PC-3 (cell line): ENCODE results near the gene MALRD1.

Source experiments
- CTCF ChIP-seq: fragments of 300-600 bp; sonication (generic); conservative IDR thresholded peaks from 2 replicates; pipeline ENCODE4 v1.5.1; 2017; ENCODE audit warnings: antibody characterized with exemption, low read depth, mild to moderate bottlenecking, low read length
- EZH2 ChIP-seq: fragments of 300-600 bp; sonication (generic); IDR thresholded peaks from one replicate; pipeline ENCODE4 v1.6.1; 2017; ENCODE audit warnings: antibody characterized with exemption, mild to moderate bottlenecking, low read length; ENCODE audit not compliant: unreplicated experiment
- EZH2phosphoT487 ChIP-seq: fragments of 300-600 bp; sonication (generic); IDR thresholded peaks from 2 replicates; pipeline ENCODE4 v1.6.1; 2018; ENCODE audit warnings: mild to moderate bottlenecking, antibody characterized with exemption, low read length, borderline replicate concordance

- TF ChIP-seq CTCF (no peak), EZH2 (no peak), EZH2phosphoT487 (no peak)
Observed at GRCh38 chr10:19728376-19728775, 679.8 kb downstream of the MALRD1 start.
